Mesothelial cell of epicardium (in vitro differentiated cells): ENCODE results near the gene ZNF26. TPM values are rescaled to one million over a fixed set of nuclear protein-coding genes. Genes with fewer than 3 reads are reported as not detected.

ENCODE experiments used
- DNase-seq, 2 experiments: peaks; one replicate each; pipeline ENCODE4 v3.0.0; 2021; ENCODE audit warnings: low spot score in 2 of 2; ENCODE audit not compliant: unreplicated experiment in 2 of 2
- H3K27ac Mint-ChIP-seq: 2 replicates; pipeline ENCODE4 v1.8.0; 2021; ENCODE audit warnings: mixed read lengths
- H3K27me3 Mint-ChIP-seq: 2 replicates; pipeline ENCODE4 v1.8.0; 2021; ENCODE audit warnings: low read depth, mixed read lengths
- H3K36me3 Mint-ChIP-seq: 2 replicates; pipeline ENCODE4 v1.8.0; 2021; ENCODE audit warnings: mixed read lengths
- H3K4me1 Mint-ChIP-seq: 2 replicates; pipeline ENCODE4 v1.8.0; 2021; ENCODE audit warnings: mixed read lengths
- H3K4me3 Mint-ChIP-seq: 2 replicates; pipeline ENCODE4 v1.8.0; 2021; ENCODE audit warnings: mild to moderate bottlenecking, moderate library complexity, mixed read lengths
- H3K9me3 Mint-ChIP-seq: 2 replicates; pipeline ENCODE4 v1.8.0; 2021; ENCODE audit warnings: mixed read lengths
- total RNA-seq: library from RNA; stranded (reverse); gene quantifications from 3 replicates; pipeline ENCODE4 v1.2.1, GENCODE V29; 2021
- TF ChIP-seq, protein P1 (sequence below): fragments of 200-600 bp; sonication (generic); IDR thresholded peaks from one replicate; pipeline ENCODE4 v1.5.0; 2021; ENCODE audit warnings: antibody characterized with exemption; ENCODE audit not compliant: unreplicated experiment

The ZNF26 gene
- total RNA-seq, 1 donor from 2014 or later = 21.0 TPM

DNA sequence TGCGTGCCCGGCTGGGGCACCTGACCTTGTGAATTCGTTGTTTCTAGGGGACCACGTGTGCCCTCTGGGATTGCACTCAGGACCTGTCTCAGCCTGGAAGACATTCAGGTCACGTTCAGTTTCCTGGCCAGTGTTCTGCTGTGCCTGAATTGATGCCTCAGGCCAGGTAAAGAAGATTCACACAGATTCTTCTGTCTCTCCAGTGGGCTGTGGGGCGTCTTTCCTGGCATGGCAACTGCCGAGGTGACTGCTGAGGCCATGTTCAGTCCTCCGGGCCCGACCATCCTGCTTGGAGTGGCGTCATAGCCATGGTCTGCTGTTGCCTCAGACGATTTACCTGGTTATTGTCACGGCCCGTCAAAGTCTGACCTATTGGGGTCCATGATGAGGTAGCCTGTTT lies 43.6 kb upstream of the ZNF26 start:
- Mint-ChIP-seq H3K27ac (no peak overlapping the region), H3K27me3 (no peaks in the 10 kb centered on the region), H3K9me3 (peaks cover 37% of the 10 kb centered on the region), H3K4me1 (no peaks in the 10 kb centered on the region), H3K36me3 (peaks cover 73% of the 10 kb centered on the region), H3K4me3 (no peak overlapping the region)
- no peak for DNase-seq
- TF ChIP-seq, protein P1, sequence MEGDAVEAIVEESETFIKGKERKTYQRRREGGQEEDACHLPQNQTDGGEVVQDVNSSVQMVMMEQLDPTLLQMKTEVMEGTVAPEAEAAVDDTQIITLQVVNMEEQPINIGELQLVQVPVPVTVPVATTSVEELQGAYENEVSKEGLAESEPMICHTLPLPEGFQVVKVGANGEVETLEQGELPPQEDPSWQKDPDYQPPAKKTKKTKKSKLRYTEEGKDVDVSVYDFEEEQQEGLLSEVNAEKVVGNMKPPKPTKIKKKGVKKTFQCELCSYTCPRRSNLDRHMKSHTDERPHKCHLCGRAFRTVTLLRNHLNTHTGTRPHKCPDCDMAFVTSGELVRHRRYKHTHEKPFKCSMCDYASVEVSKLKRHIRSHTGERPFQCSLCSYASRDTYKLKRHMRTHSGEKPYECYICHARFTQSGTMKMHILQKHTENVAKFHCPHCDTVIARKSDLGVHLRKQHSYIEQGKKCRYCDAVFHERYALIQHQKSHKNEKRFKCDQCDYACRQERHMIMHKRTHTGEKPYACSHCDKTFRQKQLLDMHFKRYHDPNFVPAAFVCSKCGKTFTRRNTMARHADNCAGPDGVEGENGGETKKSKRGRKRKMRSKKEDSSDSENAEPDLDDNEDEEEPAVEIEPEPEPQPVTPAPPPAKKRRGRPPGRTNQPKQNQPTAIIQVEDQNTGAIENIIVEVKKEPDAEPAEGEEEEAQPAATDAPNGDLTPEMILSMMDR = no peak

DNA sequence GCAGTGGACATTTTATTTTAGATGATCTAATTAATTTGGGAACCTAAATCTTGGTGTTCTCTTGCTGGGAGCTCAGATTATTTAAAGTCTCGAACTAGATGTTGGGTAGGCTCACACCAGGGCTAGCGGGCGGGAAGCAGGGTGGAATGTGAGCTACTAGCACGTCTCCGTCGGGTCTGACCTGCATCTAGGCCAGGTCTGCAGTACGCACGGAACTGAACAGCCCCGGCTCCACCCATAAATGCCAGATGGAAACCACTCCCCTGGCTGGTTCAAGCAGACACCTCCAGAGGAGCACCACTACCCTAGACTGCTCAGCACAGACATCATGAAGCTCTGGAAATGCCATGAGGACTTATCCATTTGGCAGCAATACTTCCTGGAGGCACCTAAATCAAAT lies 40.4 kb upstream of the ZNF26 start:
- Mint-ChIP-seq H3K4me1 (no peaks in the 10 kb centered on the region), H3K27ac (no peak overlapping the region), H3K36me3 (peaks cover 79% of the 10 kb centered on the region), H3K27me3 (no peaks in the 10 kb centered on the region), H3K4me3 (no peak overlapping the region), H3K9me3 (peaks cover 46% of the 10 kb centered on the region)
- DNase-seq = no peak
- TF ChIP-seq, protein P1 = no peak

DNA sequence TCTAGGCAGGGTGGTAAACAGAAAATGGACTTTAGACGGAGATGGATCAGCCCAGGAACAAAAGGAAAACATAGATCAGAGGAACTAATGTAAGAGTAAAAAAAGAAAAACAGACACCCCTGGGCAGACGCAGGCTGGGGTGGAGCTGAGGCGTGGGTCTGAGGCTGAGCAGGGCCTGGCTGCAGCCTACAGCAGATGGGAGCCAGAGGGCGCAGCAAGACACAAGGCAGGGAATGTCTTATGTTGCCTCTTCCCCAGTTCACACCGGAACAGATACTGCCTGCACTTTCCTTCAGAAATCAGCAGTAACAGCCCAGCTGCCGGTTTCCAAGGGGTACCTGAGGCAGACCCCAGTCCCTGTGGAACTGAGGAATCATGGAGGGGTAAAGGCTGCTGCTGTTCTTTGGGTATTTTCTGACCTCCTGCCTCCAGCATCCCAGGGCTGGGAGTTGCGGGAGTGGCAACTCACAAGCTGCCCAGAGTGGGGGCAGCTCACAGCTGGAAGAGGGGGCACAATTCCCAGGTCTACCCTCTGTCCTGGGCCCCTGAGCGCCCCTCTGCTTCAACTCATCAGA lies 39.8 kb upstream of the ZNF26 start:
- Mint-ChIP-seq H3K4me1 (no peaks in the 10 kb centered on the region), H3K9me3 (peaks cover 42% of the 10 kb centered on the region), H3K27ac (no peak overlapping the region), H3K4me3 (no peak overlapping the region), H3K36me3 (peaks cover 74% of the 10 kb centered on the region), H3K27me3 (no peaks in the 10 kb centered on the region)
- no peak for DNase-seq
- TF ChIP-seq, protein P1 = no peak

DNA sequence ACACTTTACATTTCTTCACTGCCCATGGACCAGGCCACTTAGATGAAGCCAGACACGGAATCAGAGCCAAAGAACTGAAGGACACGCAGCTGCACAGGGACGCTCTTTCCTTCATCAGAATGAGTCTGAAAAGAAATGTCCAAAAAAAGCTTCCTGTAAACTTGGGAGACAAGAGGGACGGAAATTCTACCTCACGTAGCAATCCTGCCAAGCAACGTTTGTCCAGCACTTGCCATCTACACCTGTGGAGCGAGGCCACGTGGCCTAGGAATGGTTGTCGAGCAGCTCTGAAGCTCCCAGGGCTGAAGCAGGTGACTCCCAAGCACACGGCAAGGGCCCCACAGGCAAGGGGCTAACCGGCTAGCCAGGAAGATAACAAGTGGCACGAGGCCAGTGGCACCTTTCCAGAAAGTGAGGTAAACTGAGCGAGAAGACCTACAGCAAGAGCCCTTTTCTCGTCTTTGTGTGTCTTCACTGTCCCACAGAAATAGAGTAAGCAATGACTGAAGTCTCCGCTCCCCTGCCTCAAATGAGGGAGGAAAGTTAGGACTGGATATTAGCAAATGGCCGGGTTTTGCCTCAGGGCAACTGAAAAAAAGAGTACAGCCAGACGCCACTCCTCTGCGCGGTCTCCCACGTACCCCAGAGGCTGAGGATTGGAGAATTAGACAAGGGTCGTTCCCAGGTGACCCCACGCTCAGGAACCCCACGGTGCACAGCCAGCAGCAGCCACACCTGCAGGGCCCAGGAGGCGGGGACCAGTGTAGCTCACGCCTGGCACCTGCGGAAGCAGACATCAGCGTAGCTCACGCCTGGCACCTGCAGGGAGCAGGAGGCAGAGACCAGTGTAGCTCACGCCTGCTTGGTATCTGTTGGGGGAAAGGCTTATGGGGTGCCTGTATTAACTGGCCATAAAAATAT lies 37.8 kb upstream of the ZNF26 start:
- TF ChIP-seq, protein P1 = no peak
- peaks cover 46% of the 10 kb centered on the region for H3K9me3 Mint-ChIP-seq

DNA sequence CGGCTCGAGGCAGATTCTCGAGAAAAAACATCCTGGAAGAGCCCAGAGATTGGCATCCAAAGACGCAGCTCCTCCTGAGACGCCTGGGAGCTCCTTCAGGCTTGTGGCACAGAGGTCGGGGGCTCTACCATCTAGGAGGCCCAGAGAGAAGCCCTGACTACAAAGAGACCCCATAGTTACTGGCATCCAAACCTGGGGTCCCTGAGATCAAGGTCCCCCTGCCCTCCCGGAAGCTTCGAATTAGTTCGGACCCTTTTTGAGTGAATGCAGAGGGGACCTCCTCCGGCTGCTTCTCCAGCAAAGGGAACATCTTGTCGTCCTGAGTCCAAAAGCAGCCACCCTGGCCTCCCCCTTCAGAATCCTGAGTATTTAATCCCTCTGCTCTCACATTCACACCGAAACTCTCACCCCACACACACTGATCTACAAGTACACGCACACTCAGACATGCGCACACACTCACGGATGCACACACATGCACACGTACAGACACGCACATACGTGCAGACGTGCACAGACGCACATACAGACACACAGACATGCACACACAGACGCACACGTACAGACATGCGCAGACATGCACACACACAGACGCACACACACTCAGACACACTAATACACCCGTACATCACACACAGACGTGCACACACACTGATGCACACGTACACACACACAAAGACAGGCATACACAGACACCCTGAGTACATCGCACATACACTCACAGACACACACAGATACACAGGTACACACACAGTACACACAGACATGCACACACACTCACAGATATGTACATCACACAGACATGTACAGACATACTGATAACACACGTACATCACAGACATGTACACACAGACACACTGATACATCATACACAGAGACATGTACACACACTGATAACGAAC lies 36.0 kb upstream of the ZNF26 start:
- TF ChIP-seq, protein P1 = no peak
- Mint-ChIP-seq H3K4me1 (peaks cover 8% of the 10 kb centered on the region), H3K9me3 (peaks cover 49% of the 10 kb centered on the region), H3K36me3 (peaks cover 61% of the 10 kb centered on the region), H3K27ac (no peak overlapping the region), H3K4me3 (no peak overlapping the region), H3K27me3 (no peaks in the 10 kb centered on the region)
- DNase-seq = no peak

More for the DNA sequence above, 37.8 kb upstream of the ZNF26 start:
- Mint-ChIP-seq H3K4me1 (no peaks in the 10 kb centered on the region), H3K27ac (no peak overlapping the region), H3K4me3 (no peak overlapping the region), H3K27me3 (no peaks in the 10 kb centered on the region), H3K36me3 (peaks cover 63% of the 10 kb centered on the region)
- no peak for DNase-seq
